Testis (tissue), 2 donors: ENCODE data around the gene ITGA8.

Experiments used
- CTCF ChIP-seq, 3 experiments: fragments of 450-650 bp in 2 of 3; fragments of 200-600 bp in 1 of 3; sonication (generic) in 1 of 3; IDR thresholded peaks; one replicate each; pipeline ENCODE4 v1.5.1; 2016 to 2019; ENCODE audit warnings: antibody characterized with exemption in 3 of 3, mild to moderate bottlenecking in 2 of 3, moderate library complexity in 1 of 3
- POLR2A ChIP-seq: fragments of 450-650 bp; IDR thresholded peaks from one replicate; pipeline ENCODE4 v1.6.1; 2017; ENCODE audit warnings: antibody characterized with exemption, mild to moderate bottlenecking, moderate library complexity

- no peak for TF ChIP-seq CTCF (IDR thresholded peaks at IDR 0.05)
- no peak for TF ChIP-seq POLR2A
Observed at GRCh38 chr10:15487376-15487775, 232.3 kb downstream of the ITGA8 start.
